ENCODE data around the gene RDH13.

The RDH13 gene

GRCh38 chr19:55088543-55089341 is 25.8 kb upstream of the RDH13 start:
- peak; percentile 71 for TF ChIP-seq CTCF (IDR thresholded peaks at IDR 0.05)

- TF ChIP-seq CTCF (IDR thresholded peaks at IDR 0.05): no peak
Measured at GRCh38 chr19:55088021-55088451, 25.1 kb upstream of the RDH13 start.

- TF ChIP-seq CTCF (IDR thresholded peaks at IDR 0.05): no peak
Measured at GRCh38 chr19:55087542-55087901, 24.6 kb upstream of the RDH13 start.

- no peak for TF ChIP-seq CTCF (IDR thresholded peaks at IDR 0.05)
Measured at GRCh38 chr19:55086730-55087541, 24.0 kb upstream of the RDH13 start.

DNA sequence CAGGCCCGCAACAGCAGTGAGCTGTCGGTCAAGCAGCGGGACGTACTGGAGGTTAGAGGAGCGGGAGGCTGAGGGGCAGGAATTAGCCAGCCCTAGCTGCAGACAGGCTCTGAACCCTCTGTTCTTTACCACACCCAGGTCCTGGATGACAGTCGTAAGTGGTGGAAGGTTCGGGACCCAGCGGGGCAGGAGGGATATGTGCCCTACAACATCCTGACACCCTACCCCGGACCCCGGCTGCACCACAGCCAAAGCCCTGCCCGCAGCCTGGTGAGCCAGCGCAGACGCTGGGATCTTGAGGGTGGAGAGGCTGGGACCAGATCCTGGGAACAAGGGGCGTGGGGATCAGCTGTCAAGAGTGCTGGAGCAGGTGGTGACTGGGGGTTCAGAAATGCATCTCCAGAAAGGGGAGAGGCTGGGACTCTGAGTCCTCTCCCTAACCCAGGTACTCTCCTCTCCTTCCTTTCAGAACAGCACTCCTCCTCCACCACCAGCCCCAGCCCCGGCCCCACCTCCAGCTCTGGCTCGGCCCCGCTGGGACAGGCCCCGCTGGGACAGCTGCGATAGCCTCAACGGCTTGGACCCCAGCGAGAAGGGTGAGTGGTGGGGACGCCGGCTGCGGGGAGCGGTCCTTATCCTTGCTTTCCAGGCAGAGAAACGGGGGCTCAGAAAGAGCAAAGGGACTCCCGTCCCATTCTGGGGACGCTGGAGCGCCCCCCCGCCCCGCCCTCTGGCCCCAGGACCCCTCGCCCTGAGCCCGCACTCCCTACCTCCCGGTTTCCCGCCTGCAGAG is 23.2 kb upstream of the RDH13 start:
- no peak for TF ChIP-seq CTCF (IDR thresholded peaks at IDR 0.05)

DNA sequence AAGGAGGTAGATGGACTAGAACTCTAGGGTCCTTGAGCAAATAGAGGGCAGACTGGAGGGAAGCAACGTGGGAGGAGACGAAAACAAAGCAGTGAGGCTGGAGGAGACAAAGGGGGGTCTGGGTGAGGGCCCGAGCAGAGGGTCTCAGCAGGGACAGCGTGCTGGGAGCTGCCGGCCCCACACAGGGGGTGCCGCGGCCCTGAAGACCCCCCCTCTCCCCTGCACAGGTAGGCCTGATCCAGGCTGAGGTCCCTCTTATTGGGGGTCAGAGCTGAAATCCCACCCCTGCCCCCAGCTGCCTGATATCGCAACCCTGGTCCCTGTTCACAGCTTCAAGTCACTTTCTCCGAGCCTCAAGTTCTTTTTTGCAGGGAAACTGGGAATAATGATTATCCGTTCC is 21.5 kb upstream of the RDH13 start:
- no peak for TF ChIP-seq CTCF (IDR thresholded peaks at IDR 0.05)

Data from LNCAP (cell line).